ENCODE results near the gene SUDS3. TPM values are rescaled to one million over a fixed set of nuclear protein-coding genes. Genes with fewer than 3 reads are reported as not detected.

The SUDS3 gene
- polyA plus RNA-seq, 1 donor from 2014 or later: 17.8 TPM

Other genes starting within 250 kb of the SUDS3 start
- gene PEBP1, start 240.4 kb upstream of the SUDS3 start, polyA plus RNA-seq: 281 TPM
- gene TAOK3, start 3.6 kb upstream of the SUDS3 start, polyA plus RNA-seq: 107 TPM